AG10803 (cell line): ENCODE results near the gene FAM9B.

Source experiments
- DNase-seq: peaks from one replicate; pipeline ENCODE4 v3.0.0; 2010; ENCODE audit warnings: low read depth
- H3K4me3 ChIP-seq: 2 replicates; pipeline ENCODE4 v1.5.1; 2011; ENCODE audit warnings: mild to moderate bottlenecking, low read length, control low read depth
- TF ChIP-seq, protein P1 (sequence below): conservative IDR thresholded peaks from 2 replicates; pipeline ENCODE4 v1.5.1; 2011; ENCODE audit warnings: mild to moderate bottlenecking, low read length, control low read depth, inconsistent platforms

FAM9B gene

DNA sequence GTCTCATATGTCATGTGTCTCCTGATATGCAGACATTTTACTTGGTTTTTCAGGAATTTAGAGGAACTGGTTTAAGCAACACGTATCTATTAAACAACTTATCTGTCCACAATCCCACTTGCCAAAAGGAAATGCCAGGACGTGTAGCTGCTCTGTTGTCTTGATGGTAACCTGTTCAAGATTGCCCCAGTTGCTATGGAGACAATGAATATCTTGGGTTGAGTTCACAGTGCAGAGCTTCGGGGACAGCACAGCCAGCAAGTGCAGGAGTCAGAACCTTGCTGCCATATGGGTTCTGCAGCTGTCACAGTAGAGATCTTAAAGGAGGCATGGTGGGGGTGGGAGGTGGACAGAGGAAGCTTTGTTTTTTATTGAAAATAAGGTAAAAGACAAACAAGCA lies 28.7 kb upstream of the FAM9B start:
- TF ChIP-seq, protein P1, sequence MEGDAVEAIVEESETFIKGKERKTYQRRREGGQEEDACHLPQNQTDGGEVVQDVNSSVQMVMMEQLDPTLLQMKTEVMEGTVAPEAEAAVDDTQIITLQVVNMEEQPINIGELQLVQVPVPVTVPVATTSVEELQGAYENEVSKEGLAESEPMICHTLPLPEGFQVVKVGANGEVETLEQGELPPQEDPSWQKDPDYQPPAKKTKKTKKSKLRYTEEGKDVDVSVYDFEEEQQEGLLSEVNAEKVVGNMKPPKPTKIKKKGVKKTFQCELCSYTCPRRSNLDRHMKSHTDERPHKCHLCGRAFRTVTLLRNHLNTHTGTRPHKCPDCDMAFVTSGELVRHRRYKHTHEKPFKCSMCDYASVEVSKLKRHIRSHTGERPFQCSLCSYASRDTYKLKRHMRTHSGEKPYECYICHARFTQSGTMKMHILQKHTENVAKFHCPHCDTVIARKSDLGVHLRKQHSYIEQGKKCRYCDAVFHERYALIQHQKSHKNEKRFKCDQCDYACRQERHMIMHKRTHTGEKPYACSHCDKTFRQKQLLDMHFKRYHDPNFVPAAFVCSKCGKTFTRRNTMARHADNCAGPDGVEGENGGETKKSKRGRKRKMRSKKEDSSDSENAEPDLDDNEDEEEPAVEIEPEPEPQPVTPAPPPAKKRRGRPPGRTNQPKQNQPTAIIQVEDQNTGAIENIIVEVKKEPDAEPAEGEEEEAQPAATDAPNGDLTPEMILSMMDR: no peak
- DNase-seq: no peak
- no peak overlapping the region for H3K4me3 ChIP-seq

DNA sequence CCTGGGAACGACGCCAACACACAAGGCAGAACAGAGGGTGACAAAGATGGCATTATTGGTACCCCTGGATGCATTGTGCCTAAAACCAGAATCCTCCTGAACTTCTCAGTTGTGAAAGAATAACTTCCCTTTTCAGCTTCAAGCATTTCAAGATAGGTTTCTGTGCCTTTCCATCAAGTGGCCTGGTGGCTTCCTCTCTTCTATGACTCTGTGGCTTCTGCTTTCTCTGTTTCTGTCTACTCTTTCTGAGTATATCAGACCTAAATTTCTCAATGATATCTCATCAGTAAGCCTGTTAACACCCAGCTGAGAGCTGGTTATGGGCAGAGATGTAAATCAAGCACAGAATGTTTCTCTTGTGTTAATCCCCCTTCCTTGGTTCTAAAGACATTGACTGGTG lies 21.4 kb upstream of the FAM9B start:
- TF ChIP-seq, protein P1: no peak
- H3K4me3 ChIP-seq: no peak overlapping the region
- DNase-seq: no peak

DNA sequence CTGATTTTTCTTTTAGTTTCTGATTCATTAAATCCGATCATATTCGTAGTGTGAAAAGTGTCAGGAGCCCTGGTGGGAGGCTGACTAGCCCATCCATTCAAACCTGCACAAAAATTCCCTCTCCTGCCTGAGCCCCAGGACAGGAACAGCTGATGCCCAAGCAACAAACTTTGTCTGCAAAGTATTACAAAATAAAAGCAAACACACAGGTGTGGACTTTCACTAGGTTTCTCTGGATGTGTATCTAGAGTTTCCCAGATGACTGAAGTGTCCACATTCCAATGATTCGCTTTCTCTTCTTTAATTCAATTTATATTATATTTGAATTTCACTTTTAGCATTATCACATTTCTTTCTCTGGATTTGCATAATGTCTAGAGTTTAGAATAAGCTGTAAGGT lies 18.2 kb upstream of the FAM9B start:
- TF ChIP-seq, protein P1: no peak
- no peak for DNase-seq
- H3K4me3 ChIP-seq: no peak overlapping the region

DNA sequence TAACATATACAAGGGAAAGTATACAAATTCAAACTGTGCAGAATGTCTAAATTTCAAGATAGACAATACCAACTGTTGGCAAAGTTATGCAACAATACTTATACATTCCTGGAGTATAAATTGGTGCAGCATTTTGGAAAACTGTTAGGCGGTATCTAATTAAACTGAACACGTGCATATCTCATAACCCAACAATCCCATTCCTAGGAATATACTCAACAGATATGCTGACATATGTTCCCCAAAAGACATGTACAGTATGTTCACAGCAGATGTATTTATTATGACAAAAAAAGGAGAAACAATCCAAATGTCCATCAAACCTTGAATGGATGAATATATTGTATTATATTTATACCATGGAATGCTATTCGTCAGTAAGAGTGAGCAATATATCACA lies 16.4 kb upstream of the FAM9B start:
- no peak overlapping the region for H3K4me3 ChIP-seq
- TF ChIP-seq, protein P1: no peak
- DNase-seq: no peak

DNA sequence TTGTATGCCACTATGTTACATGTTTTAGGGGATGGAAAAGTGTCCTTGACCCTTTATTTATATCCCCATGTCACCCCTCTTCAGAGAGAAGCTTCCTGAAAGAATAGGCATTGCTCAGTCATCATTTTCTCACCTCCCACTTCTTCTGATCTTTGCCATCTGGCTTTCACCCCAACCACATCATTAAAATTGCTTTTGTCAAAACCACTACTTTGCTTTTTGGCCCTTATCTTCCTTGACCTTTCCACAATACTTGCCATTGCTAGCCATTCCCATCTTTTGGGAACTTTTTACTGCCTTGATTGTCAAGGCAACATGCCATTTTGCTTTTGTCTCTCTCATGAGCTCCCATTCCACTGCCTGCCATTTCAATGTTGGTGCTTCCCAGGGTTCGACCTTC lies 14.9 kb upstream of the FAM9B start:
- no peak overlapping the region for H3K4me3 ChIP-seq
- no peak for DNase-seq
- TF ChIP-seq, protein P1: no peak

DNA sequence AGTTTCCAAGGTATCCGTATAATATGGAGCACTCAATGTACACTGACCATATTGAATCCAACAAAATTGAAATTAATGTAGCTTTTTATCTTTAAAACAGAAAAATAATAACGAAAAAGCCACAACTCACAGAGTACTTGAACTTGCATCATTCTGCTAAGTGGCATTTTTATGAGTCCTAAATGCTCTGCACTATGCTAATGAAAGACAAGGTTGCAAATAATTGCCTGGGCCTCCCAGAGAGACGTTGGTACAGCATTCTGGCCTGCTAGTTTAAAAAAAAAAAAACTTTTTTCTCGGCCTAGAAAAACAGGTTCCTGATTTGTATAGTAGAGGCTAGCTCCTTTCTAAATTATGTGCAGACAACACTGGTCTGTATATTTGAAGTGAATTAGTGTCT lies 4.3 kb upstream of the FAM9B start:
- DNase-seq: no peak
- H3K4me3 ChIP-seq: no peak overlapping the region
- TF ChIP-seq, protein P1: no peak

DNA sequence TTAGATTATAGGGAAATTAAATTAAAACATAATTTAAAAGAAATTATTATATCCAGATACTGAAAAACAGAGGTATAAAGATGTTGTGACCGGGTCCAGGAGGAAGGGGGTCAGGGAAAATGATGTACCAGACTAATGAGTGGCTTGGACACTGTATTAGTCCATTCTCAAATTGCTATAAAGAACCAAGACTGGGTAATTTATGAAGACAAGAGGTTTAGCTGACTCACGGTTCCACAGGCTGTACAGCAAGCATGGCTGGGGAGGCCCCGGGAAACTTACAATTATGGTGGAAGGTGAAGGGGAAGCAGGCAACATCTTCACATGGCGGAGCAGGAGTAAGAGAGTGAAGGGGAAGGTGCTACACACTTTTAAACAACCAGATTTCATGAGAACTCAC lies 3.4 kb upstream of the FAM9B start:
- TF ChIP-seq, protein P1: no peak
- H3K4me3 ChIP-seq: no peak overlapping the region
- no peak for DNase-seq
